Heart left ventricle (tissue), 16 donors: ENCODE measurements around the gene OPRL1. TPM values are rescaled to one million over a fixed set of nuclear protein-coding genes. Genes with fewer than 3 reads are reported as not detected.

ENCODE experiments used
- ATAC-seq, 4 donors: fragments of 200-7000 bp; cut with Tn5 transposase; one replicate each; pipeline ENCODE4 v1.9.1; 2020 to 2022; ENCODE audit warnings: moderate library complexity in 4 of 4, mild to moderate bottlenecking in 3 of 4, moderate number of reproducible peaks in 1 of 4
- DNase-seq, 5 donors: peaks; one replicate each; pipeline ENCODE4 v3.0.0-alpha.2; 2020
- H3K27ac ChIP-seq, 12 donors: fragments of 200-600 bp; sonication (generic) in 4 of 12; one replicate each; pipeline versions ENCODE4 v1.5.0 to v1.8.0; 2016 to 2022; ENCODE audit warnings: mild to moderate bottlenecking in 2 of 12
- H3K27me3 ChIP-seq, 9 donors: fragments of 200-600 bp; sonication (generic) in 2 of 9; one replicate each; pipeline versions ENCODE4 v1.5.1 to v1.8.0; 2016 to 2022; ENCODE audit warnings: mild to moderate bottlenecking in 3 of 9
- H3K36me3 ChIP-seq, 9 donors: fragments of 200-600 bp; sonication (generic) in 2 of 9; one replicate each; pipeline versions ENCODE4 v1.5.0 to v1.8.0; 2018 to 2022; ENCODE audit warnings: mild to moderate bottlenecking in 2 of 9
- H3K4me1 ChIP-seq, 12 donors: fragments of 200-600 bp; sonication (generic) in 4 of 12; one replicate each; pipeline versions ENCODE4 v1.5.0 to v1.8.0; 2016 to 2022; ENCODE audit warnings: mild to moderate bottlenecking in 3 of 12
- H3K4me3 ChIP-seq, 12 donors: fragments of 200-600 bp; sonication (generic) in 4 of 12; one replicate each; pipeline versions ENCODE4 v1.5.0 to v1.8.0; 2017 to 2022; ENCODE audit warnings: mild to moderate bottlenecking in 9 of 12, moderate library complexity in 4 of 12
- H3K9me3 ChIP-seq, 12 donors: fragments of 200-600 bp; sonication (generic) in 4 of 12; one replicate each; pipeline versions ENCODE4 v1.5.0 to v1.8.0; 2016 to 2022; ENCODE audit warnings: mild to moderate bottlenecking in 1 of 12
- POLR2A ChIP-seq, 2 donors: fragments of 450-650 bp; IDR thresholded peaks; one replicate each; pipeline ENCODE4 v1.6.1; 2017; ENCODE audit warnings: antibody characterized with exemption in 2 of 2, mild to moderate bottlenecking in 2 of 2, moderate library complexity in 2 of 2
- WGBS, 4 donors: extraction: QIAGEN DNeasy Blood & Tissue Kit in 2 of 4; methylation state at CpG; one replicate each; pipeline versions ENCODE4 v1.1.5 to v1.1.7; 2013 to 2018; 5-methylcytosine and 5-hydroxymethylcytosine counted together
- intact Hi-C, 10 donors: fragments of 100-400 bp; cut with DNase I; formaldehyde crosslinking; loops; one replicate each; pipeline versions ENCODE4 v1.11.1 to v1.14.2; 2022
- microRNA-seq, 4 donors: library from miRNA; unstranded; fragments of <30 nt; microRNA quantifications; one replicate each; pipeline versions ENCODE4 to v1.2.0, GENCODE V29; 2017 to 2020
- polyA plus RNA-seq, 2 donors: library from polyadenylated mRNA; stranded (reverse); fragments of 200-250 nt; gene quantifications; one replicate each; pipeline ENCODE4 v1.2.3, GENCODE V29; 2013
- total RNA-seq, 9 donors: library from RNA; depleted of rRNA in 2 of 9; stranded (reverse); fragments of >200 nt in 2 of 9; fragmentation: NEBNext Ultra II Directional in 3 of 9; extraction: Animal tissue kit (Norgen Biotek cat#: 25700) in 3 of 9; gene quantifications; one replicate each; pipeline versions ENCODE4 v1.1.0 to v1.2.4, GENCODE V29; 2016 to 2023
- TF ChIP-seq, protein P1 (sequence below), 12 donors: fragments of 200-600 bp; sonication (generic) in 4 of 12; IDR thresholded peaks; one replicate each; pipeline versions ENCODE4 v1.5.0 to v1.8.0; 2018 to 2022; ENCODE audit warnings: antibody characterized with exemption in 12 of 12, mild to moderate bottlenecking in 5 of 12
- donor health status: ischemic (EF 13 %, LVEDD 7.1; RV severe dilation, severe dysfunction).
- donor health status: healthy with polysubstance abuse.
- donor health status: DM: no; HTN: yes; CAD: no.
- donor health status: DM: no; HTN: no; CAD: no.
- donor health status: ischemic (EF 25% LVEDD 6.9; RV normal size, moderate dysfunction).
- donor health status: ischemic (EF 25% LVEDD 5.7; RV mildly dilated, moderate dysfunction).
- donor health status: healthy.
- donor health status: DM: yes; HTN: yes; CAD: no.
- donor health status: ischemic (EF 35%, LVEDD 5.7; RV mildly dilated, moderate dysfunction).
- donor health status: nonischemic (EF 11% LVEDD 7.7; RV severe dilation, severe dysfunction).
- donor health status: DM: yes; HTN: yes; CAD: no.
- donor health status: PGD.
- donor health status: ischemic (EF 29% LVEDD 5.4; RV normal size, mild dysfunction).
- donor health status: nonischemic (EF 23%, LVEDD 6.1; RV moderate dilation, normal function).

OPRL1 gene
- total and polyA plus RNA-seq, 11 donors, result 0.18 to 1.9 (median 0.54) TPM

GRCh38 chr20:64149141-64149540, 69.3 kb downstream of the OPRL1 start:
- ATAC-seq (no peak), DNase-seq (peak in 2 of 5 donors; percentile 9 to 17)
- Histone ChIP-seq H3K27me3 (peaks cover 0 to 27% (median 0%) of the 10 kb centered on the region in 9 donors), H3K4me3 (no peak overlapping the region), H3K27ac (no peak overlapping the region), H3K4me1 (no peaks in the 10 kb centered on the region), H3K9me3 (peaks cover 0 to 10% (median 0%) of the 10 kb centered on the region in 12 donors), H3K36me3 (no peaks in the 10 kb centered on the region)
- WGBS, 4 donors, result 84 to 91% (median 86%) methylated on average over 5 to 7 of the region's 7 CpGs
- intact Hi-C loops, result no loop called here
- TF ChIP-seq, protein P1, sequence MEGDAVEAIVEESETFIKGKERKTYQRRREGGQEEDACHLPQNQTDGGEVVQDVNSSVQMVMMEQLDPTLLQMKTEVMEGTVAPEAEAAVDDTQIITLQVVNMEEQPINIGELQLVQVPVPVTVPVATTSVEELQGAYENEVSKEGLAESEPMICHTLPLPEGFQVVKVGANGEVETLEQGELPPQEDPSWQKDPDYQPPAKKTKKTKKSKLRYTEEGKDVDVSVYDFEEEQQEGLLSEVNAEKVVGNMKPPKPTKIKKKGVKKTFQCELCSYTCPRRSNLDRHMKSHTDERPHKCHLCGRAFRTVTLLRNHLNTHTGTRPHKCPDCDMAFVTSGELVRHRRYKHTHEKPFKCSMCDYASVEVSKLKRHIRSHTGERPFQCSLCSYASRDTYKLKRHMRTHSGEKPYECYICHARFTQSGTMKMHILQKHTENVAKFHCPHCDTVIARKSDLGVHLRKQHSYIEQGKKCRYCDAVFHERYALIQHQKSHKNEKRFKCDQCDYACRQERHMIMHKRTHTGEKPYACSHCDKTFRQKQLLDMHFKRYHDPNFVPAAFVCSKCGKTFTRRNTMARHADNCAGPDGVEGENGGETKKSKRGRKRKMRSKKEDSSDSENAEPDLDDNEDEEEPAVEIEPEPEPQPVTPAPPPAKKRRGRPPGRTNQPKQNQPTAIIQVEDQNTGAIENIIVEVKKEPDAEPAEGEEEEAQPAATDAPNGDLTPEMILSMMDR (IDR thresholded peaks at IDR 0.05), result no peak

DNA sequence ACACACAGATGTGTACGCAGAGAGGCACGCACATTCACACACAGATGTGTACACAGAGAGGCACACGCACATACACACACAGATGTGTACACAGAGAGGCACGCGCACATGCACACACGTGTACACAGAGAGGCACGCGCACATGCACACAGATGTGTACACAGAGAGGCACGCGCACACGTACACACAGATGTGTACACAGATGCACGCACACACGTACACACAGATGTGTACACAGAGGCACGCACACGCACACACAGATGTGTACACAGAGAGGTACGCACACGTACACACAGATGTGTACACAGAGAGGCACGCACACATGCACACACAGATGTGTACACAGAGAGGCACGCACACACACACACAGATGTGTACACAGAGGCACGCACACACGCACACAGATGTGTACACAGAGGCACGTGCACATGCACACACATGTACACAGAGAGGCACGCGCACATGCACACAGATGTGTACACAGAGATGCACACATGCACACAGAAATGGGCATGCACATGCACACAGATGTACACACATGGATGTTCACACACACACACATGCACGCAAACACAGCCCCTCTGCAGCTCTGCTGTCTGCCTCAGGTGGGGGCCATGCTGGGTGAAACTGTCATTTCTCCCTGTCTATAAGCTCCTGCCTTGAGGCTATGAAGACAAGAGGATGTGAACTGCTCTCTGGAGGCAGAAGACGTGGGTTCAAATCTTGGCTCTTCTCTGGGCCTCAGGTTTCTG, 70.1 kb downstream of the OPRL1 start:
- peak in 2 of 5 donors; percentile 1 to 11 for DNase-seq
- no peak for ATAC-seq

More for the DNA sequence above, 70.1 kb downstream of the OPRL1 start:
- intact Hi-C loops, result no loop called here
- peaks cover 0 to 34% (median under 1%) of the 10 kb centered on the region in 9 donors for H3K27me3 ChIP-seq
- H3K36me3 ChIP-seq, result no peaks in the 10 kb centered on the region
- no peak for TF ChIP-seq POLR2A (IDR thresholded peaks at IDR 0.05)
- TF ChIP-seq, protein P1 (IDR thresholded peaks at IDR 0.05), result no peak
- no peaks in the 10 kb centered on the region for H3K4me1 ChIP-seq
- 89 to 93% (median 91%) methylated on average over 26 of the region's 26 CpGs for WGBS, 4 donors
- peaks cover 0 to 7% (median 0%) of the 10 kb centered on the region in 12 donors for H3K9me3 ChIP-seq
- no peak overlapping the region for H3K27ac ChIP-seq
- no peak overlapping the region for H3K4me3 ChIP-seq

Small RNA genes lying within 50 kb of the gene (microRNA-seq; reads per million reads assigned to microRNA genes)
- gene MIR6813, result 0 to 0.13 (median 0) reads per million in 4 donors

Other genes with a start within 250 kb of the OPRL1 start
- gene ZBTB46, start 248.8 kb upstream of the OPRL1 start, total RNA-seq, result 10 to 100 TPM; 11.2 to 27.4 (median 14.4) TPM
- 1 to 10 TPM; 6.6 to 8.2 TPM for gene ZBTB46, start 248.8 kb upstream of the OPRL1 start, polyA plus RNA-seq
- gene ABHD16B, start 218.6 kb upstream of the OPRL1 start, total RNA-seq, result not detected
- gene ABHD16B, start 218.6 kb upstream of the OPRL1 start, polyA plus RNA-seq, result under 1 TPM; 0.12 to 0.72 TPM
- gene TPD52L2, start 214.8 kb upstream of the OPRL1 start, total RNA-seq, result 100 to 1,000 TPM in 1 of 9 donors, 10 to 100 TPM in 8; 65.0 to 122 (median 72.2) TPM
- 100 to 1,000 TPM in 1 of 2 donors, 10 to 100 TPM in 1; 44.4 to 179 TPM for gene TPD52L2, start 214.8 kb upstream of the OPRL1 start, polyA plus RNA-seq
- 10 to 100 TPM; 34.8 to 57.1 (median 46.1) TPM for gene DNAJC5, start 185.0 kb upstream of the OPRL1 start, total RNA-seq
- gene DNAJC5, start 185.0 kb upstream of the OPRL1 start, polyA plus RNA-seq, result 10 to 100 TPM; 21.1 to 46.3 TPM
- gene UCKL1, start 123.7 kb upstream of the OPRL1 start, total RNA-seq, result 10 to 100 TPM; 27.7 to 43.8 (median 37.5) TPM
- gene UCKL1, start 123.7 kb upstream of the OPRL1 start, polyA plus RNA-seq, result 10 to 100 TPM; 27.7 to 49.7 TPM
- gene ZNF512B, start 110.2 kb upstream of the OPRL1 start, total RNA-seq, result 10 to 100 TPM in 8 of 9 donors, 1 to 10 TPM in 1; 7.3 to 15.9 (median 12.2) TPM
- 1 to 10 TPM; 7.7 to 9.3 TPM for gene ZNF512B, start 110.2 kb upstream of the OPRL1 start, polyA plus RNA-seq
- 1 to 10 TPM; 3.1 to 6.3 (median 4.3) TPM for gene SAMD10, start 100.4 kb upstream of the OPRL1 start, total RNA-seq
- gene SAMD10, start 100.4 kb upstream of the OPRL1 start, polyA plus RNA-seq, result 1 to 10 TPM; 4.8 to 6.0 TPM
- 10 to 100 TPM; 41.4 to 62.6 (median 47.6) TPM for gene PRPF6, start 99.0 kb upstream of the OPRL1 start, total RNA-seq
- gene PRPF6, start 99.0 kb upstream of the OPRL1 start, polyA plus RNA-seq, result 10 to 100 TPM; 31.0 to 58.5 TPM
- 1 to 10 TPM in 1 of 9 donors, under 1 TPM in 8; 0.16 to 1.2 (median 0.56) TPM for gene C20orf204, start 43.9 kb upstream of the OPRL1 start, total RNA-seq
- gene C20orf204, start 43.9 kb upstream of the OPRL1 start, polyA plus RNA-seq, result under 1 TPM; 0.35 to 0.42 TPM
- 10 to 100 TPM; 37.0 to 75.9 (median 50.7) TPM for gene SOX18, start 30.4 kb upstream of the OPRL1 start, total RNA-seq
- 10 to 100 TPM; 23.5 to 31.1 TPM for gene SOX18, start 30.4 kb upstream of the OPRL1 start, polyA plus RNA-seq
- 10 to 100 TPM; 19.2 to 52.1 (median 42.9) TPM for gene TCEA2, start 16.9 kb upstream of the OPRL1 start, total RNA-seq
- gene TCEA2, start 16.9 kb upstream of the OPRL1 start, polyA plus RNA-seq, result 10 to 100 TPM; 23.6 to 32.9 TPM
- 10 to 100 TPM in 2 of 9 donors, 1 to 10 TPM in 7; 3.2 to 25.6 (median 5.3) TPM for gene RGS19, start 564 bp upstream of the OPRL1 start, total RNA-seq
- gene RGS19, start 564 bp upstream of the OPRL1 start, polyA plus RNA-seq, result 1 to 10 TPM; 3.7 to 6.5 TPM
- gene LKAAEAR1, start 4.3 kb downstream of the OPRL1 start, total RNA-seq, result not detected
- gene LKAAEAR1, start 4.3 kb downstream of the OPRL1 start, polyA plus RNA-seq, result not detected
- gene NPBWR2, start 27.5 kb downstream of the OPRL1 start, total RNA-seq, result not detected
- not detected for gene NPBWR2, start 27.5 kb downstream of the OPRL1 start, polyA plus RNA-seq
- gene MYT1, start 84.4 kb downstream of the OPRL1 start, total RNA-seq, result under 1 TPM in 5 of 9 donors, not detected in 4; 0.07 to 0.23 (median 0.09) TPM
- gene MYT1, start 84.4 kb downstream of the OPRL1 start, polyA plus RNA-seq, result under 1 TPM in 1 of 2 donors, not detected in 1; 0.11 TPM
- 100 to 1,000 TPM in 1 of 9 donors, 10 to 100 TPM in 8; 41.7 to 128 (median 66.6) TPM for gene PCMTD2, start 175.7 kb downstream of the OPRL1 start, total RNA-seq
- 10 to 100 TPM; 23.9 to 29.5 TPM for gene PCMTD2, start 175.7 kb downstream of the OPRL1 start, polyA plus RNA-seq